ENCODE data around the gene ANKZF1. TPM values are rescaled to one million over a fixed set of nuclear protein-coding genes. Genes with fewer than 3 reads are reported as not detected.

ANKZF1 gene
- polyA plus RNA-seq, 2 donors: 20.4 to 40.7 TPM

DNA sequence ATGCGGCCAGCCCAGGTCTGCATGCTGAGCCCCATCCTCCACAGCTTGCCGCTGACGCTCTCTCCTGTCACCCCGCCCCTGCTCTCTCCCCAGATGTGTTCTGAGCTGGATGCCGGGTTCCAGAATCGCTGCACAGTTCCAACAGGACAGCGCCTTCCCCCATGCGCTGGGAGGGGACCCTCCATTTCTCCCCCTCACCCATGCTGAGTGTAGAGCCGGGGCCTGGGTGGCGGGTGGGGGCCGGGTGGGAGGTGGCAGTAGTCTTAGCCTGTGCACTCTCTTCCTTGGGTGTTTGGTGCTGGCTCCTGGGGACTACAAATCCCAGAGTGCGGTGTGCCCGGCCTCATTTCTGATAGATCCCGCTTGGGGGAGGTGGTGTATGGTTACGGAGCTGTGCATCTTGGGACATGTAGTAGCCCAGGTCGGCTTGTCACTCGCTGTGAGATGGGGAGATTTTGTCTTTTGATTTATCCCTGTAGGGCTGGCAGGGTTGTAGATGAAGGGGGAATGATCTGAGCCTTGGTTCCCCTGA is 56.4 kb downstream of the ANKZF1 start:
- H3K36me3 ChIP-seq (ENCODE audit: control insufficient read depth in 2 of 2, insufficient read depth in 2 of 2, low read length in 1 of 2): peaks cover 0 to 26% of the 10 kb centered on the region in 2 donors
- H3K4me1 ChIP-seq (ENCODE audit: control insufficient read depth in 2 of 2, insufficient read depth in 2 of 2, low read length in 1 of 2): peaks cover 3 to 41% of the 10 kb centered on the region in 2 donors
- peak overlapping the region; percentile 75 to 88 for H3K27ac ChIP-seq (ENCODE audit: low read depth in 2 of 2, low read length in 1 of 2)
- no peaks in the 10 kb centered on the region for H3K27me3 ChIP-seq (ENCODE audit: control insufficient read depth in 1 of 2, insufficient read depth in 2 of 2, low read length in 2 of 2)
- 47 to 58% methylated on average over 14 to 17 of the region's 17 CpGs for WGBS, 2 donors
- H3K4me3 ChIP-seq (ENCODE audit: low read depth in 1 of 2, low read length in 2 of 2): no peak overlapping the region
- no peaks in the 10 kb centered on the region for H3K9me3 ChIP-seq (ENCODE audit: control insufficient read depth in 2 of 2, insufficient read depth in 1 of 2, low read depth in 1 of 2, low read length in 1 of 2)

Other genes with a start within 250 kb of the ANKZF1 start
- gene FEV, start 244.6 kb upstream of the ANKZF1 start, polyA plus RNA-seq: not detected
- gene CRYBA2, start 236.4 kb upstream of the ANKZF1 start, polyA plus RNA-seq: under 1 TPM; 0.47 to 0.49 TPM
- under 1 TPM in 1 of 2 donors, not detected in 1; 0.01 TPM for gene CFAP65, start 188.3 kb upstream of the ANKZF1 start, polyA plus RNA-seq
- gene IHH, start 168.9 kb upstream of the ANKZF1 start, polyA plus RNA-seq: under 1 TPM; 0.06 to 0.31 TPM
- 1 to 10 TPM; 4.4 to 5.9 TPM for gene NHEJ1, start 69.0 kb upstream of the ANKZF1 start, polyA plus RNA-seq
- gene SLC23A3, start 59.8 kb upstream of the ANKZF1 start, polyA plus RNA-seq: 1 to 10 TPM; 1.2 to 3.4 TPM
- 10 to 100 TPM; 39.5 to 50.6 TPM for gene CNPPD1, start 52.9 kb upstream of the ANKZF1 start, polyA plus RNA-seq
- 10 to 100 TPM; 28.4 to 38.6 TPM for gene RETREG2, start 51.5 kb upstream of the ANKZF1 start, polyA plus RNA-seq
- gene ZFAND2B, start 23.0 kb upstream of the ANKZF1 start, polyA plus RNA-seq: 10 to 100 TPM; 45.2 to 53.6 TPM
- 10 to 100 TPM; 24.5 to 45.2 TPM for gene ABCB6, start 10.8 kb upstream of the ANKZF1 start, polyA plus RNA-seq
- 10 to 100 TPM; 20.8 to 28.4 TPM for gene ATG9A, start 170 bp upstream of the ANKZF1 start, polyA plus RNA-seq
- 1 to 10 TPM; 1.6 to 1.9 TPM for gene GLB1L, start 15.6 kb downstream of the ANKZF1 start, polyA plus RNA-seq
- gene STK16, start 15.7 kb downstream of the ANKZF1 start, polyA plus RNA-seq: 10 to 100 TPM; 20.4 to 33.3 TPM
- gene TUBA4B, start 23.4 kb downstream of the ANKZF1 start, polyA plus RNA-seq: under 1 TPM in 1 of 2 donors, not detected in 1; 0.02 TPM
- gene TUBA4A, start 24.1 kb downstream of the ANKZF1 start, polyA plus RNA-seq: 100 to 1,000 TPM in 1 of 2 donors, 10 to 100 TPM in 1; 89.0 to 161 TPM
- gene DNAJB2, start 49.6 kb downstream of the ANKZF1 start, polyA plus RNA-seq: 10 to 100 TPM; 42.4 to 47.8 TPM
- gene PTPRN, start 79.6 kb downstream of the ANKZF1 start, polyA plus RNA-seq: under 1 TPM; 0.02 to 0.14 TPM
- not detected for gene RESP18, start 102.9 kb downstream of the ANKZF1 start, polyA plus RNA-seq
- gene DNPEP, start 158.1 kb downstream of the ANKZF1 start, polyA plus RNA-seq: 10 to 100 TPM; 46.2 to 49.6 TPM
- 100 to 1,000 TPM; 672 to 686 TPM for gene DES, start 188.6 kb downstream of the ANKZF1 start, polyA plus RNA-seq
- gene SPEG, start 205.0 kb downstream of the ANKZF1 start, polyA plus RNA-seq: 10 to 100 TPM; 22.3 to 37.7 TPM